AG04449 (cell line): ENCODE data around the gene EDARADD.
"Not testable (repeated sequence)": the region's sequence is repeated elsewhere in the genome, so short reads cannot be mapped to it uniquely, and the experiment has no call there.

ENCODE experiments used
- CTCF ChIA-PET: fragments of 350-600 bp; formaldehyde crosslinking; extraction: SDS; loops from one replicate; lab custom pipeline; 2021; ENCODE audit warnings: antibody characterized with exemption; lab: Yijun Ruan, JAX
- POLR2A ChIA-PET: fragments of 400-600, 350-600 bp; formaldehyde crosslinking; extraction: SDS; loops from one replicate; lab custom pipeline; 2020; ENCODE audit warnings: antibody characterized with exemption, inconsistent platforms; lab: Yijun Ruan, JAX
- DNase-seq: peaks from one replicate; pipeline ENCODE4 v3.0.0-alpha.2; 2010; ENCODE audit warnings: low read depth, low spot score
- H3K4me3 ChIP-seq: 2 replicates; pipeline ENCODE4 v1.5.1; 2011; ENCODE audit warnings: low read depth, mild to moderate bottlenecking, control low read depth, low read length
- TF ChIP-seq, protein P1 (sequence below): IDR thresholded peaks from one replicate; pipeline ENCODE4 v1.5.1; 2011; ENCODE audit warnings: mild to moderate bottlenecking, moderate library complexity, low read length, control low read depth, inconsistent platforms; ENCODE audit not compliant: insufficient read depth; ENCODE audit errors: missing control alignments

Gene EDARADD

DNA sequence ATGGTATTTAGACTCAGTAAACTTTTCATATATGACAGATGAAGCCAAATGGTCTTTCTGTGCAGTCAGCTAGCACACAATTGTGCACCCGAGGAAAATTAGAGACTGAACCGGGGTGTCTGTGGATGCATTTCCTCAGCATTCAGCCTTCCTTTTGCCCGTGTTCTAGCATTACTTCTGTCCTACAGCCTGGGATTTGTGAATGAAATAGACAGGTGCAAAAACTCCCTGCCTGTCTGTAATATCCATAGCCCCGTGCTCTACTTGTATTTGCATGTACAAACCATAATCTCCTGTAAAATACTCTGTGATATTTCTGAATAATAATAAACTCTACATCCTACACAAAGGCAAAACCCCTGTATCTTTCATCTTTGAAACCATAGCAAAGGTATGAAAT lies 64.9 kb downstream of the EDARADD start:
- H3K4me3 ChIP-seq, result no peak overlapping the region
- TF ChIP-seq, protein P1, sequence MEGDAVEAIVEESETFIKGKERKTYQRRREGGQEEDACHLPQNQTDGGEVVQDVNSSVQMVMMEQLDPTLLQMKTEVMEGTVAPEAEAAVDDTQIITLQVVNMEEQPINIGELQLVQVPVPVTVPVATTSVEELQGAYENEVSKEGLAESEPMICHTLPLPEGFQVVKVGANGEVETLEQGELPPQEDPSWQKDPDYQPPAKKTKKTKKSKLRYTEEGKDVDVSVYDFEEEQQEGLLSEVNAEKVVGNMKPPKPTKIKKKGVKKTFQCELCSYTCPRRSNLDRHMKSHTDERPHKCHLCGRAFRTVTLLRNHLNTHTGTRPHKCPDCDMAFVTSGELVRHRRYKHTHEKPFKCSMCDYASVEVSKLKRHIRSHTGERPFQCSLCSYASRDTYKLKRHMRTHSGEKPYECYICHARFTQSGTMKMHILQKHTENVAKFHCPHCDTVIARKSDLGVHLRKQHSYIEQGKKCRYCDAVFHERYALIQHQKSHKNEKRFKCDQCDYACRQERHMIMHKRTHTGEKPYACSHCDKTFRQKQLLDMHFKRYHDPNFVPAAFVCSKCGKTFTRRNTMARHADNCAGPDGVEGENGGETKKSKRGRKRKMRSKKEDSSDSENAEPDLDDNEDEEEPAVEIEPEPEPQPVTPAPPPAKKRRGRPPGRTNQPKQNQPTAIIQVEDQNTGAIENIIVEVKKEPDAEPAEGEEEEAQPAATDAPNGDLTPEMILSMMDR, result no peak
- ChIA-PET POLR2A (no interaction called here), CTCF (no interaction called here)
- DNase-seq, result no peak

DNA sequence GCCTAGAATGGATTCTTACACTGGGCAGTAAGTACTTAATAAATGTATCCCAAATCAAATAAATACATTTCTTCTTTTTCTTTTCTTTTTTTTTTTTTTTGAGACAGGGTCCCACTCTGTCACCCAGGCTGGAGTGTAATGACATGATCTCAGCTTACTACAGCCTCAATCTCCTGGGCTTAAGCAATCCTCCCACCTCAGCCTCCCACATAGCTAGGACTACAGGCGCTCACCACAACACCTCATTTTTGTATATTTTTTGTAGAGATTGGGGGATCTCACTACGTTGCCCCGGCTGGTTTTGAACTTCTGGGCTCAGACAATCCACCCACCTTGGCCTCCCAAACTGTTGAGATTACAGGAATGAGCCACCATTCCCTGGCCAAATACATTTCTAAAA lies 66.0 kb downstream of the EDARADD start:
- no peak overlapping the region for H3K4me3 ChIP-seq
- ChIA-PET POLR2A (no interaction called here), CTCF (no interaction called here)
- no peak for DNase-seq
- TF ChIP-seq, protein P1, result no peak

DNA sequence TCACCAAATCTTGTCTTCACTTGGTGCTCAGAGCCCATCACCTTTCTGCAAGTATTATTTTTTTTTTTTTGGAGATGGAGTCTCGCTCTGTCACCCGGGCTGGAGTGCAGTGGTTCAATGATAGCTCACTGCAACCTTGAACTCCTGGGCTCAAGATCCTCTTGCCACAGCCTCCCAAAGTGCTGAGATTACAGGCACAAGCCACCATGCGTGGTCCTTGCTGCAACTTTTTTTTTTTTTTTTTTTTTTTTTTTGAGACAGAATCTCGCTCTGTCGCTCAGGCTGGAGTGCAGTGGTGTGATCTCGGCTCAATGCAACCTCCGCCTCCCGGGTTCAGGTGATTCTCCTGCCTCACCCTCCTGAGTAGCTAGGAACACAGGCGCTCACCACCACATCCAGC lies 70.1 kb downstream of the EDARADD start:
- H3K4me3 ChIP-seq, DNase-seq, POLR2A ChIA-PET, CTCF ChIA-PET: not testable (repeated sequence)

DNA sequence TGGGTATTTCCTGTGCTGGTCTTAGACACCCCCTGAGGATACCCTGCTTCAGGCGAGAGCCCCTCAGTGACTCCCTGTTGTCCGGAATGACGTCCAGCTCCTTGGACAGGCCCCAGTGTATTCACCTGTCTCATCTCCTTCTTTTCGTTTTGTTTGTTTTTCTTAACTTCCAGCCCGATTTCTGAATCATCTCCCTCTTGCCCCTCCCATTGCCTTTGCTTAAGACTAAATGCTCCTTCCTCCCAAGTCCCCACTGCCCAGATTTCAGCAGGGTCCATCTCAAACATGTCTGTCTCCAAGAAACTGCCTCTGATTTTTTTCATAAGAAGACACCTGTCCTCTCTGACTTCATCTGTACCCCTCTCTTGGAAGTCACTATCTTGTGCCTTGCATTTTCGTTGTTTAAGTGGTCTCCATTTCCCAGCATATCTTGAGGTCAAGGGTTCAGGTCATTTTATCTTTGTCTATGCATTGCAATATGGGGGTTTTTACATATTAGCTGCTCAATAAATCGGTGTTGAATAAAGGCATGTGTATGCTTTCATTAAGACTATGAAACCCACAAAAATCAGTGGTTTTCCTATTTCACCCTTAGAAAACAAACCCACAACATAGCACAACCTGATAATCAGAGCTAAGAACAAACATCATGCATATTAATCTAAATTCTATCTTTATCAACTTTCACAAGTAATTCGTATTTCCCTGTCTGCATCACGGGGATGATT lies 71.3 kb downstream of the EDARADD start:
- no peak for DNase-seq
- TF ChIP-seq, protein P1, result no peak
- POLR2A ChIA-PET, result no interaction called here
- no peak overlapping the region for H3K4me3 ChIP-seq
- CTCF ChIA-PET, result interaction anchor here (1.3 kb wide), 1 partner anchor 15 kb away, joined by 3 read pairs; no protein-coding TSS in a partner anchor

DNA sequence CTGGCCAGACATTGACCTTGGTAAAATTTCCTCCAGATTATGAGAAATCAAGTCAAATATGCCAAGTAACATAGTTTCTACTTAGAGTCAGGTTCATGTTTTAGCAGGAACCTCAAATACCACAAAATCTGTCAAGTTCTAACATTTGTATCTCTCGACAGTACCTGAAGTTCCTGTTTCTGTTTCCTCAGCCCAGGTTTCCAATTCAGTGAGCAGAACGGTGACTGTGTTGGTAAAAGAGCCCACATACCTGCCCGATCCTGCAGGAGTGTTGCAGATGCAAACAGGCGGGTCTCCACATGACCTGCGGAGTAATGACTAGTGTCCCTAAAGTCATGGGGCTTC lies 71.8 kb downstream of the EDARADD start:
- TF ChIP-seq, protein P1, result no peak
- POLR2A ChIA-PET, result no interaction called here

DNA sequence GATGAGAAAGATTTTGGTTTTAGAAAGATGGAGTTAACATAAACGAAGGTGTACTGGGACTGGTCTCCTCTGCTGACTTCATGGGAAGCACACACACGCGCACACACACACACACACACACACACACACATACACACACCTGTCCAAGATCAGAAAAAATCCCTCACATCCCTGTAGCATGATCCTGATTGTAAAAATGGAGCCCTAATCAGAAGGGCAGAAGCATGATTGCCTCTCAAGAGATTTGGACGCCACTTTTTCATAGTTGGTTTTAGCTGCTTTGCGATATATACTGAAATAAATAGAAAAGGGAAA lies 73.2 kb downstream of the EDARADD start:
- no peak overlapping the region for H3K4me3 ChIP-seq
- POLR2A ChIA-PET, result no interaction called here
- DNase-seq, result no peak
- CTCF ChIA-PET, result no interaction called here
- TF ChIP-seq, protein P1, result no peak

More for the DNA sequence above, 71.8 kb downstream of the EDARADD start:
- no peak overlapping the region for H3K4me3 ChIP-seq
- CTCF ChIA-PET, result interaction anchor here (1.3 kb wide), 1 partner anchor 15 kb away, joined by 3 read pairs; no protein-coding TSS in a partner anchor
- DNase-seq, result no peak

DNA sequence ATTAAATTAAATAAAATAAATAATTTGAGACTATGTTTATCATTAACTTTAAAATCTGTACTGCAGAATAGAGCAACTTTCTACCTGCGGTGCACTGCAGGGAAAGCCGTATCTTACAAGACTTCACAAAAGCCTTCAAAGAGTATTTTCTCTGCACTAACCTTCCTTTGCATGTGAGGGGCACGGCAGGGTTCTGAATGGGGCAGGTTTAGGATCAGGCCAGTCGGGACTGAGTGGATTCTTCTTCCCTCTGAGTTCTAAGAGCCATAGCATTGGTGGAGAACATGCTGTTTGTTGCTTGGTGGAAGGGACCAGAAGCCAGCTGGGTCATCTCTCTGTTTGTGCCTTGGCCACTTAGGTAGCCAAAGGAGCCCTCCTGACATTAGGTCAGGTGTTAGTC lies 74.5 kb downstream of the EDARADD start:
- CTCF ChIA-PET, result interaction anchor here (1.3 kb wide), 1 partner anchor 22 kb away, joined by 3 read pairs; no protein-coding TSS in a partner anchor
- DNase-seq, result no peak
- H3K4me3 ChIP-seq, result no peak overlapping the region
- TF ChIP-seq, protein P1, result no peak
- POLR2A ChIA-PET, result no interaction called here
